Neural progenitor cell (in vitro differentiated cells): ENCODE results near the gene FAM118A. TPM values are rescaled to one million over a fixed set of nuclear protein-coding genes. Genes with fewer than 3 reads are reported as not detected.
"Not testable (repeated sequence)": the region's sequence is repeated elsewhere in the genome, so short reads cannot be mapped to it uniquely, and the experiment has no call there.

Experiments used
- DNase-seq: peaks from one replicate; pipeline ENCODE4 v3.0.0-alpha.2; 2016; ENCODE audit warnings: low spot score
- H2AFZ ChIP-seq: fragments of 200-600 bp; sonication (generic); replicated peaks from 2 replicates; pipeline ENCODE4 v1.6.1; 2016; ENCODE audit warnings: antibody characterized with exemption
- H3F3A ChIP-seq: fragments of 200-600 bp; sonication (generic); 2 replicates; pipeline ENCODE4 v1.6.1; 2016; ENCODE audit warnings: antibody characterized with exemption, low read depth
- H3K27ac ChIP-seq: fragments of 200-600 bp; sonication (generic); 2 replicates; pipeline ENCODE4 v1.5.1; 2016; ENCODE audit warnings: mild to moderate bottlenecking
- H3K27me3 ChIP-seq: fragments of 200-600 bp; sonication (generic); 2 replicates; pipeline ENCODE4 v1.6.1; 2016; ENCODE audit warnings: mild to moderate bottlenecking, moderate library complexity
- H3K36me3 ChIP-seq: fragments of 200-600 bp; sonication (generic); 2 replicates; pipeline ENCODE4 v1.5.1; 2016
- H3K4me1 ChIP-seq: fragments of 200-600 bp; sonication (generic); 2 replicates; pipeline ENCODE4 v1.6.1; 2016; ENCODE audit warnings: mixed run types
- H3K4me2 ChIP-seq: fragments of 200-600 bp; sonication (generic); 2 replicates; pipeline ENCODE4 v1.6.1; 2016
- H3K4me3 ChIP-seq: fragments of 200-600 bp; sonication (generic); 2 replicates; pipeline ENCODE4 v1.5.1; 2016
- H3K79me2 ChIP-seq: fragments of 200-600 bp; sonication (generic); 2 replicates; pipeline ENCODE4 v1.6.1; 2016; ENCODE audit warnings: low read depth
- H3K9ac ChIP-seq: fragments of 200-600 bp; sonication (generic); 2 replicates; pipeline ENCODE4 v1.6.1; 2016
- H3K9me3 ChIP-seq: fragments of 200-600 bp; sonication (generic); 2 replicates; pipeline ENCODE4 v1.5.1; 2016; ENCODE audit warnings: low read depth
- H4K20me1 ChIP-seq: fragments of 200-600 bp; sonication (generic); 2 replicates; pipeline ENCODE4 v1.6.1; 2016; ENCODE audit warnings: low read depth
- H3K27ac Mint-ChIP-seq: 3 replicates; pipeline ENCODE4 v1.8.0; 2021; ENCODE audit warnings: mixed read lengths
- H3K27me3 Mint-ChIP-seq: 2 replicates; pipeline ENCODE4 v1.8.0; 2022; ENCODE audit warnings: low read depth, mild to moderate bottlenecking, inconsistent platforms, moderate library complexity, mixed read lengths; ENCODE audit not compliant: insufficient read depth
- H3K36me3 Mint-ChIP-seq: 3 replicates; pipeline ENCODE4 v1.8.0; 2021; ENCODE audit warnings: mixed read lengths
- H3K4me1 Mint-ChIP-seq: 3 replicates; pipeline ENCODE4 v1.8.0; 2021; ENCODE audit warnings: mixed read lengths
- H3K4me3 Mint-ChIP-seq: 3 replicates; pipeline ENCODE4 v1.8.0; 2021; ENCODE audit warnings: mild to moderate bottlenecking, moderate library complexity, mixed read lengths
- H3K9me3 Mint-ChIP-seq: 3 replicates; pipeline ENCODE4 v1.8.0; 2020; ENCODE audit warnings: mixed read lengths
- EZH2 ChIP-seq: fragments of 200-600 bp; sonication (generic); IDR thresholded peaks from 2 replicates; pipeline ENCODE4 v1.6.1; 2017; ENCODE audit warnings: antibody characterized with exemption, mild to moderate bottlenecking, moderate library complexity
- EZH2phosphoT487 ChIP-seq: fragments of 200-600 bp; sonication (generic); IDR thresholded peaks from 2 replicates; pipeline ENCODE4 v1.6.1; 2017; ENCODE audit warnings: antibody characterized with exemption
- total RNA-seq: library from RNA; depleted of rRNA; stranded (reverse); fragments of >200 nt; gene quantifications from 2 replicates; pipeline ENCODE4 v1.2.3, GENCODE V29; 2015; ENCODE audit warnings: low replicate concordance
- TF ChIP-seq, protein P1 (sequence below): fragments of 200-600 bp; sonication (generic); IDR thresholded peaks from 2 replicates; pipeline ENCODE4 v1.5.1; 2017; ENCODE audit warnings: antibody characterized with exemption, mild to moderate bottlenecking

The FAM118A gene
- total RNA-seq, 1 donor from 2014 or later, result 75.1 TPM

DNA sequence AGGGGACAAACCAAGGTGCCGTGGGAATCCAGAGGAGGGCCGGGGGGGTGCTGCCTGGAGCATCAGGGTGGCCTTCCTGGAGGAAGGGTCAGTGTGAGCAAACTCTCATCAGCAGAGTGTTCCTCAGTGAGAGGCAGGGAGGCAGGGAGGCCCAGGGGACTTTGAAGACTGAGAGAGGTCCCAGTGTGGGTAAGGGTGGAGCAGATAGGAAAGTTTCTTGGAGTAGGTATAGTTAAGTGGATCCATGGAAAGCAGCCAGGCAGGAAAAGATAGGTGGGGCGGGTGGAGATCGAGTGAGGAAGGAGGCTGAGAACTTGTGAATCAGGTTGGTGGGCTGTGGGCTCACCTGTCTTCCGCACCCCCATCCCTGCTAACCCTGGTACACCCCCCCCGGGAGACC lies 15.7 kb upstream of the FAM118A start:
- Histone ChIP-seq H3F3A (no peaks in the 10 kb centered on the region), H3K9me3 (no peaks in the 10 kb centered on the region), H3K4me2 (no peak overlapping the region), H3K4me1 (peaks cover 15% of the 10 kb centered on the region), H2AFZ (no peak overlapping the region), H4K20me1 (no peaks in the 10 kb centered on the region), H3K9ac (no peak overlapping the region), H3K4me3 (no peak overlapping the region), H3K79me2 (no peaks in the 10 kb centered on the region), H3K27me3 (peaks cover 10% of the 10 kb centered on the region), H3K36me3 (no peaks in the 10 kb centered on the region), H3K27ac (no peak overlapping the region)
- no peaks in the 10 kb centered on the region for H3K36me3 Mint-ChIP-seq
- no peak overlapping the region for H3K27ac Mint-ChIP-seq
- H3K4me3 Mint-ChIP-seq, result no peak overlapping the region
- peaks cover 7% of the 10 kb centered on the region for H3K4me1 Mint-ChIP-seq
- TF ChIP-seq EZH2phosphoT487 (no peak), EZH2 (no peak)
- TF ChIP-seq, protein P1, sequence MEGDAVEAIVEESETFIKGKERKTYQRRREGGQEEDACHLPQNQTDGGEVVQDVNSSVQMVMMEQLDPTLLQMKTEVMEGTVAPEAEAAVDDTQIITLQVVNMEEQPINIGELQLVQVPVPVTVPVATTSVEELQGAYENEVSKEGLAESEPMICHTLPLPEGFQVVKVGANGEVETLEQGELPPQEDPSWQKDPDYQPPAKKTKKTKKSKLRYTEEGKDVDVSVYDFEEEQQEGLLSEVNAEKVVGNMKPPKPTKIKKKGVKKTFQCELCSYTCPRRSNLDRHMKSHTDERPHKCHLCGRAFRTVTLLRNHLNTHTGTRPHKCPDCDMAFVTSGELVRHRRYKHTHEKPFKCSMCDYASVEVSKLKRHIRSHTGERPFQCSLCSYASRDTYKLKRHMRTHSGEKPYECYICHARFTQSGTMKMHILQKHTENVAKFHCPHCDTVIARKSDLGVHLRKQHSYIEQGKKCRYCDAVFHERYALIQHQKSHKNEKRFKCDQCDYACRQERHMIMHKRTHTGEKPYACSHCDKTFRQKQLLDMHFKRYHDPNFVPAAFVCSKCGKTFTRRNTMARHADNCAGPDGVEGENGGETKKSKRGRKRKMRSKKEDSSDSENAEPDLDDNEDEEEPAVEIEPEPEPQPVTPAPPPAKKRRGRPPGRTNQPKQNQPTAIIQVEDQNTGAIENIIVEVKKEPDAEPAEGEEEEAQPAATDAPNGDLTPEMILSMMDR, result no peak
- no peaks in the 10 kb centered on the region for H3K9me3 Mint-ChIP-seq
- peaks cover 7% of the 10 kb centered on the region for H3K27me3 Mint-ChIP-seq
- no peak for DNase-seq

- not testable (repeated sequence) for DNase-seq, H3K9ac ChIP-seq, H3K27ac Mint-ChIP-seq, H3K4me2 ChIP-seq, H3K27me3 Mint-ChIP-seq, H3K36me3 ChIP-seq, H3F3A ChIP-seq, H3K9me3 ChIP-seq, H3K27ac ChIP-seq, H2AFZ ChIP-seq, H3K36me3 Mint-ChIP-seq, H3K79me2 ChIP-seq, H3K4me1 Mint-ChIP-seq, H4K20me1 ChIP-seq, H3K4me3 ChIP-seq, H3K4me3 Mint-ChIP-seq, H3K9me3 Mint-ChIP-seq
- peaks cover 10% of the 10 kb centered on the region for H3K27me3 ChIP-seq
- H3K4me1 ChIP-seq, result peaks cover 16% of the 10 kb centered on the region
Measured at GRCh38 chr22:45295004-45295403, 14.7 kb upstream of the FAM118A start.

DNA sequence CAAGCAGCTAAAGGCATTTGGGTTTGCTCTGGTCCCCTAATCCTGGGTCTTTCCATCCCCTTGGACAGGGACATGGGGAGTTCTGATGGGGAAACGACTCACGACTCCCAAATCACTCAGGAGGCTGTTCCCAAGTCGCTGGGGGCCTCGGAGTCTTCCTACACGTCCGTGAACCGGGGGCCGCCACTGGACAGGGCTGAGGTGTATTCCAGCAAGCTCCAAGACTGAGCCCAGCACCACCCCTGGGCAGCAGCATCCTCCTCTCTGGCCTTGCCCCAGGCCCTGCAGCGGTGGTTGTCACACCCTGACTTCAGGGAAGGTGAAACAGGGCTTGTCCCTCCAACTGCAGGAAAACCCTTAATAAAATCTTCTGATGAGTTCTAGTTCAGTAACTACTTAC lies 14.2 kb upstream of the FAM118A start:
- H3K27ac Mint-ChIP-seq, result no peak overlapping the region
- Histone ChIP-seq H3F3A (no peaks in the 10 kb centered on the region), H3K4me3 (no peak overlapping the region), H3K27ac (no peak overlapping the region), H3K4me2 (no peak overlapping the region), H3K9me3 (no peaks in the 10 kb centered on the region), H2AFZ (no peak overlapping the region), H4K20me1 (no peaks in the 10 kb centered on the region), H3K4me1 (peaks cover 11% of the 10 kb centered on the region), H3K27me3 (peaks cover 7% of the 10 kb centered on the region), H3K79me2 (no peaks in the 10 kb centered on the region), H3K9ac (no peak overlapping the region), H3K36me3 (no peaks in the 10 kb centered on the region)
- no peak overlapping the region for H3K4me3 Mint-ChIP-seq
- no peaks in the 10 kb centered on the region for H3K9me3 Mint-ChIP-seq
- TF ChIP-seq, protein P1, result no peak
- TF ChIP-seq EZH2phosphoT487, result no peak
- TF ChIP-seq EZH2, result no peak
- H3K4me1 Mint-ChIP-seq, result peaks cover 8% of the 10 kb centered on the region
- DNase-seq, result no peak
- peaks cover 5% of the 10 kb centered on the region for H3K27me3 Mint-ChIP-seq
- H3K36me3 Mint-ChIP-seq, result no peaks in the 10 kb centered on the region

- H3K27me3 Mint-ChIP-seq, result peaks cover 5% of the 10 kb centered on the region
- H3K27ac ChIP-seq, result no peak overlapping the region
- no peak overlapping the region for H3K4me2 ChIP-seq
- no peaks in the 10 kb centered on the region for H3K9me3 Mint-ChIP-seq
- H3K79me2 ChIP-seq, result no peaks in the 10 kb centered on the region
- no peak for DNase-seq
- no peaks in the 10 kb centered on the region for H3K36me3 Mint-ChIP-seq
- H3K4me3 ChIP-seq, result no peak overlapping the region
- TF ChIP-seq, protein P1, result no peak
- TF ChIP-seq EZH2 (no peak), EZH2phosphoT487 (no peak)
- H3K4me1 Mint-ChIP-seq, result peaks cover 8% of the 10 kb centered on the region
- no peaks in the 10 kb centered on the region for H3K36me3 ChIP-seq
- H3K9me3 ChIP-seq, result no peaks in the 10 kb centered on the region
- peak overlapping the region; percentile 72 for H2AFZ ChIP-seq
- no peak overlapping the region for H3K4me3 Mint-ChIP-seq
- no peaks in the 10 kb centered on the region for H3F3A ChIP-seq
- H3K27ac Mint-ChIP-seq, result no peak overlapping the region
- H3K9ac ChIP-seq, result no peak overlapping the region
- no peaks in the 10 kb centered on the region for H3K27me3 ChIP-seq
- no peaks in the 10 kb centered on the region for H4K20me1 ChIP-seq
- peaks cover 7% of the 10 kb centered on the region for H3K4me1 ChIP-seq
Measured at GRCh38 chr22:45296628-45297297, 13.0 kb upstream of the FAM118A start.
